Muscle of back (tissue), 11 donors: Measurements from ENCODE around the gene ARL9. TPM values are rescaled to one million over a fixed set of nuclear protein-coding genes. Genes with fewer than 3 reads are reported as not detected.

Experiments used
- DNase-seq, 3 donors: peaks; one replicate each; pipeline versions ENCODE4 v3.0.0 to v3.0.0-alpha.2; 2013
- polyA plus RNA-seq, 10 donors: library from polyadenylated mRNA; unstranded; fragments of 120-200 nt; gene quantifications; one replicate each; pipeline ENCODE4 v1.2.1, GENCODE V29; 2013; ENCODE audit not compliant: insufficient read length in 10 of 10

ARL9 gene
- polyA plus RNA-seq, 10 donors: 0.08 to 0.50 (median 0.27) TPM

DNA sequence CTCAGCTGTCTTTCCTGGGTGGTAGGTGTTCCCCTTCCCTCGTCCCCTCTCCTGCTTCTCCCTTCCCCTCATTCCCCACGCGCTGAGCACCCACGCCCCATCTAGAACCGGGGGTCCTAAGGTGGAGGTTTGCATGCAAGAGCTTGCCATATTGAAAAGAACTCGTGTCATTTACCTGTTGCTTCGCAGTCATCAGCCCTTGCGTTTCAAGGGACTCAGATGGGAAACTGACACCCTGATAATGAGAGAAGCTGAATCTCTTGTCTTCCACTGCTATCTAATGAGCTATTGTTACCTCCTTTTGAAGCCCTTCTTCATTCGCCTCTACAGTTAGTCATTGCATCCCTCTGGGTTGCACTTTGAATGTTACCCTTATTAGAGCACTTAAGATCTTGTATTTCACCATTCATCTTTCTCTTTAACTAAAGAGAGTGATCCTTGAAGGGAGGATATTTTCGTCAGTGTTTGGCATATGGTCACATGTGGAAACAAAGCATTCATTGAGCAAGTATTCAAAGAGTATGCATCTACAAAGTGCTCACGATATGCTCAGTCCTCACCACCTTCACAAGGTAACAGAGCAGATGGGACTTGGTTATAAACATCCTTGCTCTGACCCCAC lies 25.7 kb downstream of the ARL9 start:
- DNase-seq: no peak

DNA sequence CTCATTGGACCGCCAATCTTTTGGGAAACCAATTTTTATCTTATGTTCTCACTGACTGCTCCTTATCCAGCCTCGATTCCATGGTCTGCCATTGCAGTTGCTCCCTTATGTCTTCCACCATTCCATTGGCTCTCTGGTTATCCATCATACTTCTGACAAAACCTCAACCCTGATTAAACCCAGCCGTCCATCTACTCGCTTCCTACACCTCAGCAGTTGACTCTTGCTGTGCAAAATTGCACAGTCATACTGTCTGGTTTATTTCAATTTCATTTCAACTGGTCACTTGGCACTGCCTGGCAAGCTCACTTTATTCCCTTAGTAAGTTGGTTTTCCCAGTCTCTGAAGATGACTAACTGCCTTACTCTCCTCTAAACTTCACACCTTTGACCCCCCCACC lies 26.2 kb downstream of the ARL9 start:
- no peak for DNase-seq

DNA sequence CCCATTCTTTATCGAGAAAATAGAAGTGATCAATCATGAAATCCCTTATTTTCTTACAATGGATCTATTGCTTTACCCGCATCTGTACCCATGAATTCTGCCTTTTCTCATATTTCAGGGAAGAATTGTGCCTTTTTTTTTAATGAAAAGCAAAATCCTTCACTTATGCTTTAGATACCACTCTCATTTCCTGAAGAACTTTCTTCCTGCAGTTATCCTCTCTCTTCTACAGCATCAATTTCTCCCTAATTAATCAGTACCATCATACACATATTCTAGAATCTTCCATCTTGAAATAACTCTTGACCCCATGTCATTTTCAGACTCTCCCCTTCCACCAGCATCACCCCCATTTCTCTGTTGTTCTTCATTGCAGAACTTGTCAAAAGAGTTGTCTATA lies 26.6 kb downstream of the ARL9 start:
- no peak for DNase-seq

DNA sequence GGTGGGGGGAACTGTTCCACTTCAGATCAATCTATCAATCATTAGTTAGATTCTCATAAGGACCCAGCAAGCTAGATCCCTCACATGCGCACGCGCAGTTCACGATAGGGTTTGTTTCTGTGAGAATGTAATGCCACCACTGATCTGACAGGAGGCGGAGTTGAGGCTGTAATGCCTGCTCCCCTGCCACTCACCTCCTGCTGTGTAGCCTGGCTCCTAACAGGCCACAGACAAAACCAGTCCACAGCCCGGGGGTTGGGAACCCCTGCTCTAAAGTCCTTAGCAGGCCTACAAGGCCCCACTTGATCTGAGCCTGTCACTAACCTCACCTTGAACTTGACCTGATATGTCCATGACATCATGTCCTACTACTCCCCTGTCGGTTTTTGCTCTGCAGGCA lies 30.3 kb downstream of the ARL9 start:
- DNase-seq: no peak

DNA sequence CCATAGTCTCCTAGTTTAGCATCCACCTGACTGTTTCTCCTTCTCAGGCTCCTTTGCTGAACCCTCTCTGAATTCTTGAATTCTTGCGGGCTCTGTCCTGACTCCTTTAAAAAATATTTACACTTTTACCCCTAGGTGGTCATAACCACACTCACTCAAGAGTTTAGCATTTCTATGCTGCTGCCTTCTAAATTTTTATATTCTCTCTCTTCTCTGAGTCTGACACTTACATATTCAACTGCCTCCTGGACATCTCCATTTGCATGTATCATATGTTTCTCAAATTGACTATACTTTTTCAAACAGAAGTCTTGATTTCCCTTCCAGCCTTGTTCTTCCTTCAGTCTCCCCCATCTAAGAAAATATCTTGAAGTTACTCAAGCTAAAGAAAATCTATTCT lies 31.6 kb downstream of the ARL9 start:
- no peak for DNase-seq

DNA sequence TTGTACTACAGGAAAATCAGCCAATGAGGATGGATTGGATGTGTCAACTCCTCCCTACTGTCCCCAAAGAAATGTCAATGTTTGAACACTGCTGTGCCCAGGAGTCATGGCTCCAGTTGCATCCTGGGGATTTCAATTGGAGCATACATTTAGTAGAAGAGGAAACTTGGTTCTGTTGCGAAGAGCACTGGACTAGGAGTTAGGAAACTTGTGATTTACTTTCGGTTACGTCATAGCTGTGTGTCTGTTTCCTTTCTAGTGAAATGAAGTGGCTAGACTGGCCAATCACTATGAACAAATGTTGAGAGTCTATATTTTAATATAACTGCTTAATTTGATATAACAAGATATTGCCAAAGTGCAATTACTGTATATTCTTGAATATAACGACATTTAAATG lies 35.2 kb downstream of the ARL9 start:
- no peak for DNase-seq

DNA sequence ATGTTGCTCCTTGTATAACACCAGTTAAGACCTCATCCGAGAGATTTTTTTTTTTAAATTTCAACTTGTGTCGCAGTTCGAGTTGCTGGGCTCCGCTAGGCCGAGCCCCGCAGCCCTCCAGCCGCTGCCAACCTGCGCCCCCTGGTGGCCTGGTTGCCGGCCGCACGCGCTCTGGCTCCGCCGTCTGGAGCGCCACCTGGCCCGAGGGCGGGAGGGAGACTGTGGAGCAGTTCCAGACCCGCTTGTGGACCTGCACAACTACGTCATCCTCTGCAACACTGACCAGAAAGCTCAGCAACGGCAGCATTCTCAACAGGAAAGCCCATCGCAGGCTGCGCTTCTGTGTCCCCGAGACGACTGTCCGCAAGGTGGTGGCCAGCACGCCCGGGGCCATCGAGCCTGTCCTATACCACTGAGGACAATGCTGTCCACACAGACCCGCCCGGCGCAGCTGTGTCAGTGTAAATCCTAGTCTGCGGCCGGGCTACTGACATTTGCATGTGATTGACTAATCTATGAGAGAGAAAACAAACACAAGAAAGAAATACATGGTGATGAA lies 39.1 kb downstream of the ARL9 start:
- peak; percentile 74 to 94 (median 90) for DNase-seq

DNA sequence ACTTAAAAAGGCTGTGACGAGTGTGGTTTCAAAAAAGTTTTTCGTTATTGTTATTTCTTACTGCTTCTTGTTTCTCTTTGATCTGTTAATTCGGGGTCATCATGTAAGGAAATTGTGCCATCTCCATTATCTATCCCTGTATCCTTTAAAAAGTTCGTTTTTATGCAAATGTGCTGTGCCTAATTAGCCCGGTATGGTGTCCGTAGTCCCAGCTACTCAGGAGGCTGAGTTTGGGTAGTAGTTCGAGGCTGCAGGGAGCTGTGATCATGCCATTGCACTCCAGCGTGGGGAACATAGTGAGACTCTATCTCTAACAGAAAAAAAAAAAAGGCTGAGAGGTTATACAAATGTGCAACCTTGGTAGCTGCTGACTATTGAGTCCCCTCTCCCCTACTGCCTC lies 45.1 kb downstream of the ARL9 start:
- no peak for DNase-seq

DNA sequence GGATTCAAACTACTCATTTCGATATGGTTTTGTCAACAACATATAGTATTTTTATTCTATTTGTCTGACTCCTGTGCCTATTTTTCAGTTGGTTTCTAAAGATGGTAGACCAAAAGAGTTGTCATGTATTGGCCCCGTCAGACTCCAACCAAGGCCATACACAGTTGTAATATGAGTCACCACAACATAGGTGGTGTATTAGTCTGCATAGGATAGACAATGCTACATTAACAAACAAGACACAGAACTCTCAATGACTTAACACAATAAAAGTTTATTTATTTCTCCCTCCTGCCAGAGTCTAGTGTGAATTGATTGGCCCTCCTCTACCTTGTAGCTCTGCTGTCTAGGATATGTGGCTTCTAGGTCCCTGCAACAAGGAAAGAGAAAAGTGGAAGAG lies 45.9 kb downstream of the ARL9 start:
- DNase-seq: no peak

DNA sequence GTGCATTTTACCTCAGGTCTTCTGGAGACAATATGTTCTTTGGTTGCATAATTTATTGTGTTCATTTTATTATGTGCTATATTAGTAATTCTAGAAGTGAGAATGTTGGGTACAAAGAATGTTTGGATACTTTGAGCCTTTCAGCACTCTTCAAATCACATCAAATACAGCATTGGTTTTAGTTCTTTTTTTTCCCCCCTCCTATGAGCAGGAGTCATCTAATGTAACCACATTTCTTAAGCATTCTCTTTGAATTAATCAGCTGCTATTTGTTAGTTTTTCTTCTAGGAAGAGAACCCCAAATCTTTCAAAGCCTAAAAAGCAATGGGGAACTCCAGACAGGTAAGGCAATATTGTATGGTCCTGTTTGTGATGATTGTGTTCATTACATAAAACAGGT lies 46.7 kb downstream of the ARL9 start:
- no peak for DNase-seq

DNA sequence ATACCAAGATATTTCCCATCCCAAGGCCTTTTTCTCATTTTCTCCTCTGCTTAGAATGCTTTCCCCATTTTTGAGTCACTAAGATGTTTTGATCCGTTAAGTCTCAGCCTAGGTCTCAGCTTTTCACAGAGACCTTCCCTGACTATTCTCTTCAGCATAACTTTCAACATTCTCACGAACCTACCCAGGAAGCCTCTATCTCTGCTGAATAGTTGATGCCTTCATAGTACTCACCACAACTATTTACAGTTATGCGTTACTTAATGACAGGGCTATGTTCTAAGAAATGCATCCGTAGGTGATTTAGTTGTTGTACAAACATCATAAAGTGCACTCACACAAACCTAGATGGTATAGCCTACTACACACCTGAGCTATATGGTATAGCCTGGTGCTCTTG lies 64.5 kb downstream of the ARL9 start:
- DNase-seq: no peak

Other genes starting within 250 kb of the ARL9 start
- gene AASDH, start 118.3 kb upstream of the ARL9 start, polyA plus RNA-seq: 10 to 100 TPM in 8 of 10 donors, 1 to 10 TPM in 2; 9.6 to 14.6 (median 11.9) TPM
- 10 to 100 TPM in 9 of 10 donors, 1 to 10 TPM in 1; 9.7 to 15.9 (median 12.7) TPM for gene PPAT, start 70.2 kb upstream of the ARL9 start, polyA plus RNA-seq
- gene PAICS, start 69.5 kb upstream of the ARL9 start, polyA plus RNA-seq: 10 to 100 TPM; 50.9 to 80.3 (median 66.5) TPM
- 10 to 100 TPM; 61.9 to 86.3 (median 75.9) TPM for gene SRP72, start 38.2 kb upstream of the ARL9 start, polyA plus RNA-seq
- gene HOPX, start 175.5 kb downstream of the ARL9 start, polyA plus RNA-seq: 10 to 100 TPM; 11.0 to 47.7 (median 32.5) TPM